Measurements from ENCODE around the gene GABARAPL2.
"Not testable (repeated sequence)": the region's sequence is repeated elsewhere in the genome, so short reads cannot be mapped to it uniquely, and the experiment has no call there.

The GABARAPL2 gene, protein sequence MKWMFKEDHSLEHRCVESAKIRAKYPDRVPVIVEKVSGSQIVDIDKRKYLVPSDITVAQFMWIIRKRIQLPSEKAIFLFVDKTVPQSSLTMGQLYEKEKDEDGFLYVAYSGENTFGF

GRCh38 chr16:75566040-75566757, at the start of gene GABARAPL2:
GABARAPL2 (plus strand) TSS chr16:75566379; CDS start chr16:75566487, 108 bp downstream.
- peak; percentile 81 to 88 for DNase-seq (ENCODE audit: low read depth in 1 of 2, low spot score in 1 of 2)

- no peak for DNase-seq (ENCODE audit: low read depth in 1 of 2, low spot score in 1 of 2)
Observed at GRCh38 chr16:75519175-75519574, 47.0 kb upstream of the GABARAPL2 start.

DNA sequence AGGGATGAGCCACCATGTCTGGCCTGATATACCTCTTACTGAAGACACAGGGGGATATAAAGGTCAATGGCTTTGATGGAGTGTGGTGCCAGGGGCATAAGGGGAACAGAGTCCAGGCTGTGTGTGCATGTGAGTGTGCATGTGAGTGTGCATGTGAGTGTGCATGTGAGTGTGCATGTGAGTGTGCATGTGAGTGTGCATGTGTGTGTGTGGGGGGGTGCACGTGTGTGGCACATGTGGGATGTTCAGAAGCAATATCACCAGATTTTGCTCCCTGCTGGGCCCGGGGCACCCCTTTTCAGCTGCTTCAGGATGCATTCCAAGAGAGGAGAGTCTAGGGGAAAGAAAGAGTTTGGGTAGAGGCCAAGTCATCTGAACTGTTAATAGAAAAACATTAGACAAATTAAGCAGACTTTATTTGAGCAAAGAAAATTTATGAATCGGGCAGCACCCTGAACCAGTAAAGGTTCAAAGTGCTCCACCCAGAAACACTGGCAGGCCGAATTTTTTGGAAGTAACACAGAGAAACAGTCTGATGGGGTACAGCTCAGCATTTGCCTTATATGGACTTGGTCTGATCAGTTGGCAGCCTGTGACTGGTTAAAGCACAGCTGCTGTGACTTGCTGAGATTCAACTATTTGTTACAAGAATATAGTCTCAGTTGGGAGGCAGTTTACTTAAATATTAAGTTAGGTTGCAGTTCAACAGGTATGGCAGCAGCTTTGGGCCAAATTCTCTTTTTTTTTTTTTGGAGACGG, 40.0 kb upstream of the GABARAPL2 start:
- DNase-seq (ENCODE audit: low read depth in 1 of 2, low spot score in 1 of 2) = no peak

- DNase-seq (ENCODE audit: low read depth in 1 of 2, low spot score in 1 of 2) = no peak
Observed at GRCh38 chr16:75527825-75528299, 38.3 kb upstream of the GABARAPL2 start.

DNA sequence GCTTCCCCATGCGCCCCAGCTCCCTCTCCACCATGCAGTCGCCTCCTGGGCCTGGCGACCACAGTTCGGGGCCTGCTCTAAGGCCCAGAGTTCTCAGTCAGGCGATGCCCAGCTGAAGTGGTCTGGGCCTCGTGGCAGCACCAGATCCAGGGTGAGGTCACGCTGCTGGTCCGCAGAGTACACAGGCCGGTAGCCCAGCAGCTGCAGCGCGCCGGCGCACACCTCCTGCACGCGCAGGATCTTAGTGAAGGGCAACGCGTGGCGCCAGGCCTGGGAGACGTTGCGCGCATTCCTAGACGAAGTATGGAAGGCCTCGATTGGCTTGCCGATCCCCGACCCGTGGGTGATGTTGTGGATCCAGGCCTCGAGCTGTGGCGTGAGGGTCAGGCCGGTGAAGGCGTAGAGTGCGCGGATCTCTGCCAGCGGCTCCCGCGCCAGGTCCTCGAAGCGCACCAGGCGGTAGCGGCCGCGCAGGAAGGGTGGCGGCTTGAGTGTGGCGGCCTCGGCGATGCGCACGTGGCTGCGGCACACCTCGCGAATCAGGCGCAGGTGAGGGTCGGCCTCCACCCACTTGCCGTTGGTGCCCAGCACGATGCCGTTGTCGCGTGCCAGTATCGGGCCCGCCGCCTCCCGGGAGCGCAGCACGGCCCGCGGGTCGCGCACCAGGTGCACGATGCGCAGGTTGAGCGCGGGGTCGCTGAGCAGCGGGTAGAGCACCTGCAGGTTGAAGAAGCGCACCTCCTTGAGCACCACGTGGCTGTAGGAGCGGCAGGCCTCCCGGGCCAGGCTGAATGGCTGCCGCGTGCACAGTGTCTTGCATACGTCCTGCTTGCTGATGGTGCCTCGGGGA, 36.9 kb upstream of the GABARAPL2 start:
- DNase-seq (ENCODE audit: low read depth in 1 of 2, low spot score in 1 of 2) = no peak

DNA sequence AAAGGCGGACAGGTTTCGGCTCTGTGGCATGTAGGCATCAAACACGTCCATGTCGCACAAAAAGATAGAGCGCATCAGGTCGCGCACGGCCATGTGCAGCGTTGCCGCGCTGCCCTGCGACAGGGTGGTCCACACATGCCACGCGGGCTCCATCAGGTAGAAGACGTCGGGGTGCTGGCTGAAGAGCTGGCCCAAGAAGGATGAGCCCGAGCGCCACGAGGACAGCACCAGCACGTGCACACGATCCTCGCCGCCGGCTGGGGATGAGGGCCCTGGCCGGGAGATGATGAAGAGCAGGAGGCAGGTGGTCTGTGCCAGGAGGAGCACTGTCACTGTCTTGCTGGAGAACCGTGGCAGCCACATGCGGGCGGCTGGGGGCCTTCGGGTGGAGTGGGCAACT, 36.2 kb upstream of the GABARAPL2 start:
- no peak for DNase-seq (ENCODE audit: low read depth in 1 of 2, low spot score in 1 of 2)

GRCh38 chr16:75532142-75532765, 33.9 kb upstream of the GABARAPL2 start:
- DNase-seq (ENCODE audit: low read depth in 1 of 2, low spot score in 1 of 2) = no peak

DNA sequence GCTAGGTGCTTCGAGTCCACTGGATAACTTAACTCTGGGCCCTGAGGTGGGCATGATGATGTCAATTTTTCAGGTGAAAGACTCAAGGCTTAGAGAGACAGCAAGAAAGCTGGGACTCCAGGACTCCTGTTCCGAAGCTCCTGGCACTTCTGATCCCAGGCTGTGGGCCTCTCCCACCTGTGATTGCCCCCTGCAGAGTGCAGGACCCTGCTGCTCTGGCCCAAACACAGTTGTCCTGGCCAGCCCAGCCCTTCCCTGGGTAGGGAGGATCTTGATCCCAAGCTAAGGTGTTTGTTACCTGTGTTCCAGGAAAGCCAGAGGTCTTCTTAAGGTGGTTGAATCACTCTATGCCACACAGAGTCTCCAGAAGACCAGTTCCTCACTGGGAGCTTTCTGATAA, 33.4 kb upstream of the GABARAPL2 start:
- DNase-seq (ENCODE audit: low read depth in 1 of 2, low spot score in 1 of 2) = no peak

DNA sequence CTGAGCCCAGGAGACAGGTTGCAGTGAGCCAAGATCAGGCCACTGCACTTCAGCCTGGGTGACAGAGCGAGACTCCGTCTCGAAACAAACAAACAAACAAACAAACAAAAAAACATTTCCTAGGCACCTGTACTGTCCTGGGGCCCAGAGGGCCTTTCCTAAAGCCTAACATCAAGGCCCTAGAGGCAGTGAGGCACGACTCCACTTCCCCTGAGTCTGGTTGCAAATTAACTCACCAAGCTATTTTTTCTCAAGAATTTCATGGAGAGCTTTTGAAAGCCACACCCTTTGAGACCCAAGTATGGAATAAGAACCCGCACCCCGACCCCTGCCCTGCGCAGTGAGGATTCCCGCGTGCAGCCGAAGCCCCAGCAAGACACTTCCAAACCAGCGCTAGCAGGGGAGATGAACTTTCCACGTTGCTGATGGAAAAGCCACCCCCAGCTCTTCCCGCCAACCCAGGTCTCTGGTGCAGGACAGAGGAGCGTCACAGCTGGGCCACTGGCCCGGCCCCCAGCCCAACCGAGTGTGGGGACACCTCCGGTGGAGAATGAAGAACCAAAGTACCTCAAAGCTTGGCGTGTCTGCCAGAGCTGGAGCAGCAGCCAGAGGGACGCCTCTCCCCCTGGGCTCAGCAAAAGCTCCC, 31.5 kb upstream of the GABARAPL2 start:
- no peak for DNase-seq (ENCODE audit: low read depth in 1 of 2, low spot score in 1 of 2)

GRCh38 chr16:75535211-75535843, 30.9 kb upstream of the GABARAPL2 start:
- DNase-seq (ENCODE audit: low read depth in 1 of 2, low spot score in 1 of 2) = no peak

GRCh38 chr16:75535901-75536300, 30.3 kb upstream of the GABARAPL2 start, which contains the start of gene CHST5:
CHST5 (minus strand) TSS chr16:75536108; CDS start chr16:75530384, 5,724 bp downstream.
- DNase-seq (ENCODE audit: low read depth in 1 of 2, low spot score in 1 of 2) = no peak

DNA sequence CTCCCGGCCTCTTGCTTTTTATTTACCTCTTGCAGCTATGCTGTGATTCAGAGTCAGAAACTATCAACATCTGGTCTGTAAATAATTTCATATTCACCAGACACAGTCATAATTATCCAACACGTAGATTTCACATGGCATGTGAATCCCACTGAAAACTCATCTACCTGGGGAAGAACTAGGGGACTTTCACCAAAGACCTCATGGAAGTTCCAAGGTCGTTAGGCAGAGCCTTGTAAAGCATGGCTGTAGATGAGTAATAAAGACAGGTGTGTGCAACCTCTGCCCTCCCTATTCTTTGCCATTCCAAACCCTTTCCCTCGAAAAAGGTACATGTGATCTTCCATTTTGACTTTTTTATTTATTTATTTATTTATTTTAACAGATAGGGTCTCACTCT, 28.4 kb upstream of the GABARAPL2 start:
- no peak for DNase-seq (ENCODE audit: low read depth in 1 of 2, low spot score in 1 of 2)

DNA sequence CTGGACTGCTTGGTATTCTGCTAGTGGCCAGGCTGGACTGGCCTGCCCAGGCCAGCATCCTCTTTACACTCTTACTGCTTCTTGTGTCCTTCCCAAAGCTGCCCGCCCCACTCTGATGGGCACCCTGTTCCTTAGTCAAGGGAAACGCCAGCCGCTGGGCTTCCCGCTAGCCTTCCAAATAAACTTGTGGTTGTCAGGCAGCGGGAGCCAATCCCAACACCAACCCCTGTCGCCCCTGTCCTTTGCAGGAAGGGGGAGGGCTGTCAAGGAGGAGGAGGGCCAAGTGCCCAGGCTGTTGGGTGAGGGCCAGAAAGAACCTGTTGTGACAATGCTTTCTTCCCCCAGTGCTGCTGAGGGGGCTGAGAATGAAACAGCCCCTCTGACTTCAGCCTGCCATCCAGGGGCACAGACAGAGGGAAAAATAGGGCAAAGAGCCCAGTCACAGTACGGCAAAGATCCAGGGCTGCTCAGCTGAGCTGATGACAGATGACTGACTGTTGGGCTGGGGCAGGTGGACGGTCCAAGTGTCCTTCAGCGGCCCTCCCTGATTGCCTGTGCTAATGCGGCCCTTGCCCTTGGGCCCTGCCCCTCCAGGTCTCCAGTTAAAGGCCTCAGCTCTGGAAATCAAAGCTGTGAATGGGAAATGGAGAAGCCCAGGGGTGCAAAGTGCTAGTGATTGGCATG, 27.2 kb upstream of the GABARAPL2 start:
- not testable (repeated sequence) for DNase-seq (ENCODE audit: low read depth in 1 of 2, low spot score in 1 of 2)

DNA sequence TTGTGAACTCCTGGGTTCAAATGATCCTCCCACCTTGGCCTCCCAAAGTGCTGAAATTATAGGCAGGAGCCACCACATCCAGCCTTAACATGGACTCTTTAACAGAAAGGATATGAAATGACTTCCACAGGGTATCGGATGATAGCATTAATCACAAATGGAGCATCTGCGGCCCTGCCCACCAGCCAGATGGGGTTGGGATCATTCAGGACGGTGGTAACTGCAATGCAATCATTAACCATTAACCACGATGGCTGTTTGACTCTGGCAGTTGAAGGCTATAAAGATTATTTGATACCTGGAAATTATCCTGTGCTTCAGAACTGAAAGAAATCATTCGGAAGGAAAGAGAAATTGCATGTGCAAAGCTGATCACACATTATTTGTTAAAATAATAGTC, 24.9 kb upstream of the GABARAPL2 start:
- DNase-seq (ENCODE audit: low read depth in 1 of 2, low spot score in 1 of 2) = no peak

- not testable (repeated sequence) for DNase-seq (ENCODE audit: low read depth in 1 of 2, low spot score in 1 of 2)
Observed at GRCh38 chr16:75542462-75542861, 23.7 kb upstream of the GABARAPL2 start.

GRCh38 chr16:75545879-75546278, 20.3 kb upstream of the GABARAPL2 start:
- DNase-seq (ENCODE audit: low read depth in 1 of 2, low spot score in 1 of 2) = not testable (repeated sequence)

DNA sequence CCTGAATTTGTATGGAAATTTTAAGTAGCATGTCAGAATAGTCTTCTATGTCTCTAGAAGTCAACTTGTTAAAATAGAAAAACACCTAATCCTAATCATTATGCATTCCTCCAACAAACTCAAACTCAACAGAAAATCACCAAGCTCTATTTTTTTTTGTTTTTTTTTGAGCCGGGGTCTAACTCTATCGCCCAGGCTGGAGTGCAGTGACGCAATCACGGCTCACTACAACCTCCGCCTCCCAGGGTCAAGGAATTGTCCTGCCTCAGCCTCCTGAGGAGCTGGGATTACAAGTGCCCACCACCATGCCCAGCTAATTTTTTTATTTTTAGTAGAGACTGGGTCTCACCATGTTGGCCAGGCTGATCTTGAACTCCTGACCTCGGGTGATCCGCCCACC, 19.9 kb upstream of the GABARAPL2 start:
- DNase-seq (ENCODE audit: low read depth in 1 of 2, low spot score in 1 of 2) = no peak

- not testable (repeated sequence) for DNase-seq (ENCODE audit: low read depth in 1 of 2, low spot score in 1 of 2)
Observed at GRCh38 chr16:75548456-75548855, 17.7 kb upstream of the GABARAPL2 start.

DNA sequence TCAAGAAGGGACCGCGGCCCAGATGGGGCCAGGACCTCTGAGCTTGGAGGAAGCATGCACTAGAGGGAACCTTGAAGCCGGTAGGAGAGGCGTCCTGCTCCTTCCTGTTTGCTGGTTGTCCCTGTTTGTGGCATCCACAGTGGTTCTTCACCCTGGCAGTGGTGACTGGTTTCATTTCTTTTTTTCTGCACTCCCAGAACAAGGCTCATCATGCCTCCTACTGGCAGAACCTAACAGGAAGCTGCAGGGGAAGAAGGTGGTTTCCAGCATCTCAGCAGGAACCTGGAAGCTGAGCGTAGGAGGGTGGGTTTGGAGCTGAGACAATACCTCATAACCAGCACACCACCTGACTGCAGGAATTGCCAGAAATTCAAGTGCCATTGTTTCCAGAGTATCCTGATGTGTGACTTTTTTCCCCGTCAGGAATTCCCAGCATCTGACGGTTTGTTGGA, 15.9 kb upstream of the GABARAPL2 start:
- DNase-seq (ENCODE audit: low read depth in 1 of 2, low spot score in 1 of 2) = no peak

All from activated T-helper 1 cell treated with anti-CD3 and anti-CD28 coated beads, Interleukin-2, amount 50 U/mL, for 16 hours (primary cell).